Mesendoderm (in vitro differentiated cells): ENCODE results near the gene ABCB9.

ENCODE experiments used
- DNase-seq: peaks from one replicate; pipeline ENCODE4 v3.0.0; 2013
- H2AK5ac ChIP-seq: 2 replicates; pipeline ENCODE4 v1.6.1; 2013; ENCODE audit warnings: low read length, inconsistent platforms
- H2BK120ac ChIP-seq: 2 replicates; pipeline ENCODE4 v1.6.1; 2013; ENCODE audit warnings: low read depth, mild to moderate bottlenecking, low read length, moderate library complexity, mixed read lengths
- H2BK15ac ChIP-seq: replicated peaks from 2 replicates; pipeline ENCODE4 v1.6.1; 2013; ENCODE audit warnings: low read depth, mild to moderate bottlenecking, moderate library complexity
- H2BK5ac ChIP-seq: 2 replicates; pipeline ENCODE4 v1.6.1; 2013; ENCODE audit warnings: low read length, inconsistent platforms
- H3K18ac ChIP-seq: 2 replicates; pipeline ENCODE4 v1.6.1; 2013; ENCODE audit warnings: mild to moderate bottlenecking, low read length, mixed read lengths
- H3K23ac ChIP-seq: one replicate; pipeline ENCODE4 v1.6.1; 2013; ENCODE audit warnings: low read length
- H3K27ac ChIP-seq: 2 replicates; pipeline ENCODE4 v1.5.1; 2013; ENCODE audit warnings: low read depth, mild to moderate bottlenecking, inconsistent platforms, low read length, moderate library complexity
- H3K27me3 ChIP-seq: 2 replicates; pipeline ENCODE4 v1.6.1; 2013; ENCODE audit warnings: low read length, control low read depth, mild to moderate bottlenecking, inconsistent platforms; ENCODE audit not compliant: insufficient read depth, poor library complexity
- H3K36me3 ChIP-seq: 2 replicates; pipeline ENCODE4 v1.6.1; 2013; ENCODE audit warnings: low read length, inconsistent platforms; ENCODE audit not compliant: control insufficient read depth, insufficient read depth
- H3K4ac ChIP-seq: one replicate; pipeline ENCODE4 v1.6.1; 2013; ENCODE audit warnings: low read depth, mild to moderate bottlenecking, low read length, moderate library complexity
- H3K4me1 ChIP-seq: 2 replicates; pipeline ENCODE4 v1.6.1; 2013; ENCODE audit warnings: low read depth, low read length, inconsistent platforms; ENCODE audit not compliant: control insufficient read depth
- H3K4me2 ChIP-seq: 2 replicates; pipeline ENCODE4 v1.6.1; 2013; ENCODE audit warnings: low read length
- H3K4me3 ChIP-seq: 2 replicates; pipeline ENCODE4 v1.5.1; 2013; ENCODE audit warnings: mild to moderate bottlenecking, low read length
- H3K56ac ChIP-seq: one replicate; pipeline ENCODE4 v1.6.1; 2013; ENCODE audit warnings: low read length
- H3K79me1 ChIP-seq: 2 replicates; pipeline ENCODE4 v1.6.1; 2013; ENCODE audit warnings: low read length, inconsistent platforms
- H3K79me2 ChIP-seq: 2 replicates; pipeline ENCODE4 v1.6.1; 2013; ENCODE audit warnings: mild to moderate bottlenecking, low read length; ENCODE audit not compliant: control insufficient read depth, insufficient read depth
- H3K9ac ChIP-seq: 2 replicates; pipeline ENCODE4 v1.6.1; 2013; ENCODE audit warnings: low read length, inconsistent platforms
- H4K5ac ChIP-seq: one replicate; pipeline ENCODE4 v1.6.1; 2013; ENCODE audit warnings: low read length
- H4K8ac ChIP-seq: one replicate; pipeline ENCODE4 v1.6.1; 2013; ENCODE audit warnings: low read depth, mild to moderate bottlenecking, control low read depth, low read length, moderate library complexity
- WGBS: extraction: QIAGEN DNeasy Blood & Tissue Kit; methylation state at CpG from one replicate; pipeline ENCODE4 v1.1.7; 2013; ENCODE audit warnings: low lambda C conversion rate, missing lambda C conversion rate; ENCODE audit not compliant: insufficient coverage; ENCODE audit errors: extremely low coverage; 5-methylcytosine and 5-hydroxymethylcytosine counted together

Gene ABCB9

GRCh38 chr12:122978507-122978955, 12.3 kb upstream of the ABCB9 start:
- H3K27me3 ChIP-seq = no peaks in the 10 kb centered on the region
- no peak overlapping the region for H3K4ac ChIP-seq
- H2BK15ac ChIP-seq = no peak overlapping the region
- H3K4me1 ChIP-seq = peaks cover 9% of the 10 kb centered on the region
- H2AK5ac ChIP-seq = no peak overlapping the region
- peaks cover 1% of the 10 kb centered on the region for H3K36me3 ChIP-seq
- H3K23ac ChIP-seq = no peak overlapping the region
- WGBS = no CpG with 5 or more reads among the region's 21 CpGs
- H3K4me2 ChIP-seq = no peak overlapping the region
- no peak overlapping the region for H2BK5ac ChIP-seq
- H3K56ac ChIP-seq = no peak overlapping the region
- no peak overlapping the region for H3K4me3 ChIP-seq
- H3K27ac ChIP-seq = no peak overlapping the region
- peaks cover 26% of the 10 kb centered on the region for H3K79me1 ChIP-seq
- H3K79me2 ChIP-seq = peaks cover 15% of the 10 kb centered on the region
- H3K9ac ChIP-seq = no peak overlapping the region
- DNase-seq = no peak
- H4K5ac ChIP-seq = no peak overlapping the region
- H2BK120ac ChIP-seq = no peak overlapping the region
- no peak overlapping the region for H4K8ac ChIP-seq
- no peak overlapping the region for H3K18ac ChIP-seq

- peaks cover 15% of the 10 kb centered on the region for H3K79me2 ChIP-seq
- H4K5ac ChIP-seq = no peak overlapping the region
- H3K27ac ChIP-seq = no peak overlapping the region
- WGBS = no CpG with 5 or more reads among the region's 9 CpGs
- no peaks in the 10 kb centered on the region for H3K27me3 ChIP-seq
- DNase-seq = no peak
- H4K8ac ChIP-seq = no peak overlapping the region
- H3K9ac ChIP-seq = no peak overlapping the region
- no peak overlapping the region for H3K4me3 ChIP-seq
- no peak overlapping the region for H2AK5ac ChIP-seq
- no peak overlapping the region for H2BK15ac ChIP-seq
- no peak overlapping the region for H3K18ac ChIP-seq
- no peak overlapping the region for H2BK120ac ChIP-seq
- no peak overlapping the region for H3K4ac ChIP-seq
- H3K4me2 ChIP-seq = no peak overlapping the region
- no peak overlapping the region for H3K56ac ChIP-seq
- H3K36me3 ChIP-seq = peaks cover 1% of the 10 kb centered on the region
- no peak overlapping the region for H2BK5ac ChIP-seq
- H3K4me1 ChIP-seq = peaks cover 9% of the 10 kb centered on the region
- H3K79me1 ChIP-seq = peaks cover 24% of the 10 kb centered on the region
- H3K23ac ChIP-seq = no peak overlapping the region
Measured at GRCh38 chr12:122977655-122978392, 11.6 kb upstream of the ABCB9 start.

GRCh38 chr12:122977153-122977552, 10.9 kb upstream of the ABCB9 start:
- no peak for DNase-seq
- no peak overlapping the region for H3K56ac ChIP-seq
- no peak overlapping the region for H4K5ac ChIP-seq
- no peak overlapping the region for H3K27ac ChIP-seq
- H4K8ac ChIP-seq = no peak overlapping the region
- H2BK15ac ChIP-seq = no peak overlapping the region
- no peak overlapping the region for H3K18ac ChIP-seq
- no peak overlapping the region for H3K9ac ChIP-seq
- no peak overlapping the region for H2AK5ac ChIP-seq
- WGBS = no CpG with 5 or more reads among the region's 6 CpGs
- no peak overlapping the region for H2BK5ac ChIP-seq
- peaks cover 15% of the 10 kb centered on the region for H3K79me2 ChIP-seq
- H3K4me3 ChIP-seq = no peak overlapping the region
- H3K4me2 ChIP-seq = no peak overlapping the region
- H2BK120ac ChIP-seq = no peak overlapping the region
- H3K36me3 ChIP-seq = peaks cover 1% of the 10 kb centered on the region
- H3K79me1 ChIP-seq = peaks cover 21% of the 10 kb centered on the region
- H3K4me1 ChIP-seq = peaks cover 9% of the 10 kb centered on the region
- no peak overlapping the region for H3K23ac ChIP-seq
- no peak overlapping the region for H3K4ac ChIP-seq
- no peaks in the 10 kb centered on the region for H3K27me3 ChIP-seq

- Histone ChIP-seq H3K27ac (no peak overlapping the region), H3K9ac (no peak overlapping the region), H3K4me2 (no peak overlapping the region), H3K23ac (no peak overlapping the region), H3K4ac (no peak overlapping the region), H3K36me3 (peaks cover 1% of the 10 kb centered on the region), H3K4me1 (peaks cover 8% of the 10 kb centered on the region), H3K79me2 (peaks cover 11% of the 10 kb centered on the region), H3K27me3 (no peaks in the 10 kb centered on the region), H2BK15ac (no peak overlapping the region), H2BK5ac (no peak overlapping the region), H2AK5ac (no peak overlapping the region), H4K5ac (no peak overlapping the region), H4K8ac (no peak overlapping the region), H3K4me3 (no peak overlapping the region), H3K79me1 (peaks cover 17% of the 10 kb centered on the region), H3K56ac (peak overlapping the region; percentile 25), H2BK120ac (no peak overlapping the region), H3K18ac (no peak overlapping the region)
- no CpG with 5 or more reads among the region's 15 CpGs for WGBS
- DNase-seq = no peak
Measured at GRCh38 chr12:122976648-122976975, 10.3 kb upstream of the ABCB9 start.

- Histone ChIP-seq H2BK5ac (no peak overlapping the region), H3K4me3 (peak overlapping the region; percentile 73), H3K79me2 (peaks cover 5% of the 10 kb centered on the region), H4K8ac (no peak overlapping the region), H3K79me1 (peaks cover 11% of the 10 kb centered on the region), H3K56ac (peak overlapping the region; percentile 99), H3K27ac (no peak overlapping the region), H2AK5ac (peak overlapping the region; percentile 6), H3K4ac (no peak overlapping the region), H3K36me3 (peaks cover 1% of the 10 kb centered on the region), H3K27me3 (no peaks in the 10 kb centered on the region), H3K23ac (peak overlapping the region; percentile 48), H2BK15ac (no peak overlapping the region), H2BK120ac (no peak overlapping the region), H3K4me2 (peak overlapping the region; percentile 89), H3K18ac (no peak overlapping the region), H4K5ac (no peak overlapping the region), H3K4me1 (peaks cover 6% of the 10 kb centered on the region), H3K9ac (peak overlapping the region; percentile 97)
- peak; percentile 50 for DNase-seq
- WGBS = no CpG with 5 or more reads among the region's 8 CpGs
Measured at GRCh38 chr12:122975790-122976647, 9.8 kb upstream of the ABCB9 start.
